ENCODE data around the gene CCDC152.

DNA sequence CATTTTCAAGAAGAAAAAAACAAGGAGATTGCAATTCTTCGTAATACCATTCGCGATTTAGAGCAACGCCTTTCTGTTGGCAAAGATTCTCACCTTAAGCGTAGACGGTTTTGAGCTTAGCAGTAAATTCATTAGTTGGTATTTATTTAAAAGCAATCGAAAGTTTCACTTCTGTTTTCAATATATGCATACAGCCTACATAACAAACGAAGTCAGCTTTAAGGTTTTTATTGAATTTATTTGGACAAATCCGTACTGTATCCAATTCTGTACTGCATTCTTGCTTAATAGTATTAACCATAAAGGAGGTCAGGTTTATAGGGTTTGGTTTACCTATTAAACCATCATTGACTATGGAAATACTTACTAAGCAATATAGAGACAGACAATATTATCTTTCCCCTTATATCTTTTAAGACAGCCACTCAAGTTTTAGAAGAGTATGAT is 43.1 kb downstream of the CCDC152 start:
- TF ChIP-seq, protein P1, sequence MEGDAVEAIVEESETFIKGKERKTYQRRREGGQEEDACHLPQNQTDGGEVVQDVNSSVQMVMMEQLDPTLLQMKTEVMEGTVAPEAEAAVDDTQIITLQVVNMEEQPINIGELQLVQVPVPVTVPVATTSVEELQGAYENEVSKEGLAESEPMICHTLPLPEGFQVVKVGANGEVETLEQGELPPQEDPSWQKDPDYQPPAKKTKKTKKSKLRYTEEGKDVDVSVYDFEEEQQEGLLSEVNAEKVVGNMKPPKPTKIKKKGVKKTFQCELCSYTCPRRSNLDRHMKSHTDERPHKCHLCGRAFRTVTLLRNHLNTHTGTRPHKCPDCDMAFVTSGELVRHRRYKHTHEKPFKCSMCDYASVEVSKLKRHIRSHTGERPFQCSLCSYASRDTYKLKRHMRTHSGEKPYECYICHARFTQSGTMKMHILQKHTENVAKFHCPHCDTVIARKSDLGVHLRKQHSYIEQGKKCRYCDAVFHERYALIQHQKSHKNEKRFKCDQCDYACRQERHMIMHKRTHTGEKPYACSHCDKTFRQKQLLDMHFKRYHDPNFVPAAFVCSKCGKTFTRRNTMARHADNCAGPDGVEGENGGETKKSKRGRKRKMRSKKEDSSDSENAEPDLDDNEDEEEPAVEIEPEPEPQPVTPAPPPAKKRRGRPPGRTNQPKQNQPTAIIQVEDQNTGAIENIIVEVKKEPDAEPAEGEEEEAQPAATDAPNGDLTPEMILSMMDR (IDR thresholded peaks at IDR 0.05; ENCODE audit: low read length) = no peak
- TF ChIP-seq EZH2 (IDR thresholded peaks at IDR 0.05; ENCODE audit: borderline replicate concordance, low read length) = no peak
